ENCODE results near the gene ACTR5. TPM values are rescaled to one million over a fixed set of nuclear protein-coding genes. Genes with fewer than 3 reads are reported as not detected.
A peak's percentile ranks its signal among the peaks of the same experiment; 100 is the strongest.

ACTR5 gene
- total and polyA plus RNA-seq, 2 donors from 2014 or later: 5.8 to 8.4 TPM

- no peak for TF ChIP-seq CTCF (IDR thresholded peaks at IDR 0.05; ENCODE audit: borderline replicate concordance, extremely low read depth, insufficient read depth)
- H3K4me3 ChIP-seq (ENCODE audit: low read length in 3 of 3): no peak overlapping the region
- no peaks in the 10 kb centered on the region for H3K9me3 ChIP-seq (ENCODE audit: control insufficient read depth in 2 of 3, insufficient read depth in 1 of 3, low read length in 3 of 3)
- no peak overlapping the region for H3K27ac ChIP-seq (ENCODE audit: low read depth in 2 of 2, low read length in 2 of 2)
- peaks cover 0 to 16% (median 7%) of the 10 kb centered on the region in 3 donors for H3K4me1 ChIP-seq (ENCODE audit: control insufficient read depth in 2 of 3, insufficient read depth in 2 of 3, low read depth in 1 of 3, low read length in 3 of 3)
- FAIRE-seq: no peak
- H3K9ac ChIP-seq (ENCODE audit: low read length in 3 of 3): no peak overlapping the region
- intact Hi-C loops (cut with DNase I): no loop called here
- no peaks in the 10 kb centered on the region for H3K36me3 ChIP-seq (ENCODE audit: control insufficient read depth in 2 of 3, insufficient read depth in 3 of 3, low read length in 3 of 3)
- peaks cover 63% of the 10 kb centered on the region for H3K27me3 ChIP-seq (ENCODE audit: control insufficient read depth, insufficient read depth, low read length)
- DNase-seq: peak in 1 of 5 donors; percentile 9
Observed at GRCh38 chr20:38729767-38730166, 18.5 kb upstream of the ACTR5 start.

GRCh38 chr20:38730167-38730988, 17.9 kb upstream of the ACTR5 start:
- H3K36me3 ChIP-seq (ENCODE audit: control insufficient read depth in 2 of 3, insufficient read depth in 3 of 3, low read length in 3 of 3): no peaks in the 10 kb centered on the region
- intact Hi-C loops (cut with DNase I): no loop called here
- FAIRE-seq (no peak), DNase-seq (peak in 1 of 5 donors; percentile 56)
- H3K9ac ChIP-seq (ENCODE audit: low read length in 3 of 3): no peak overlapping the region
- H3K9me3 ChIP-seq (ENCODE audit: control insufficient read depth in 2 of 3, insufficient read depth in 1 of 3, low read length in 3 of 3): no peaks in the 10 kb centered on the region
- peaks cover 0 to 14% (median 7%) of the 10 kb centered on the region in 3 donors for H3K4me1 ChIP-seq (ENCODE audit: control insufficient read depth in 2 of 3, insufficient read depth in 2 of 3, low read depth in 1 of 3, low read length in 3 of 3)
- no peak overlapping the region for H3K4me3 ChIP-seq (ENCODE audit: low read length in 3 of 3)
- H3K27me3 ChIP-seq (ENCODE audit: control insufficient read depth, insufficient read depth, low read length): peaks cover 57% of the 10 kb centered on the region
- no peak overlapping the region for H3K27ac ChIP-seq (ENCODE audit: low read depth in 2 of 2, low read length in 2 of 2)
- no peak for TF ChIP-seq CTCF (IDR thresholded peaks at IDR 0.05; ENCODE audit: borderline replicate concordance, extremely low read depth, insufficient read depth)

- intact Hi-C loops (cut with DNase I): no loop called here
- DNase-seq: peak; percentile 82 to 86 (median 83)
- no peak for FAIRE-seq
- peak; percentile 85 for TF ChIP-seq CTCF (IDR thresholded peaks at IDR 0.05; ENCODE audit: borderline replicate concordance, extremely low read depth, insufficient read depth)
- Histone ChIP-seq H3K27me3 (ENCODE audit: control insufficient read depth, insufficient read depth, low read length) (peaks cover 52% of the 10 kb centered on the region), H3K9ac (ENCODE audit: low read length in 3 of 3) (no peak overlapping the region), H3K4me1 (ENCODE audit: control insufficient read depth in 2 of 3, insufficient read depth in 2 of 3, low read depth in 1 of 3, low read length in 3 of 3) (peaks cover 0 to 10% (median 7%) of the 10 kb centered on the region in 3 donors), H3K27ac (ENCODE audit: low read depth in 2 of 2, low read length in 2 of 2) (no peak overlapping the region), H3K4me3 (ENCODE audit: low read length in 3 of 3) (peak overlapping the region in 2 of 3 donors; percentile 15 to 53), H3K9me3 (ENCODE audit: control insufficient read depth in 2 of 3, insufficient read depth in 1 of 3, low read length in 3 of 3) (no peaks in the 10 kb centered on the region), H3K36me3 (ENCODE audit: control insufficient read depth in 2 of 3, insufficient read depth in 3 of 3, low read length in 3 of 3) (no peaks in the 10 kb centered on the region)
Observed at GRCh38 chr20:38730989-38731737, 17.1 kb upstream of the ACTR5 start.

Measured in kidney (tissue), 14 donors.